UCSD-AML1 (cell line): ENCODE results near the gene GLT1D1.

Experiments used
- DNase-seq: peaks from one replicate; lab custom pipeline; 2025; ENCODE audit not compliant: unreplicated experiment; lab: John Stamatoyannopoulos, UW

GLT1D1 gene

GRCh38 chr12:128959901-128960300 lies 106.6 kb downstream of the GLT1D1 start:
- DNase-seq, result no peak

- no peak for DNase-seq
Observed at GRCh38 chr12:128961308-128961902, 108.1 kb downstream of the GLT1D1 start.

- DNase-seq, result no peak
Observed at GRCh38 chr12:128961957-128962356, 108.7 kb downstream of the GLT1D1 start.

GRCh38 chr12:128966203-128966810 lies 113.0 kb downstream of the GLT1D1 start:
- DNase-seq, result no peak

- DNase-seq, result no peak
Observed at GRCh38 chr12:128968668-128969067, 115.4 kb downstream of the GLT1D1 start.

- DNase-seq, result peak; percentile 16
Observed at GRCh38 chr12:128969480-128970055, 116.3 kb downstream of the GLT1D1 start.

GRCh38 chr12:128970110-128970509 lies 116.8 kb downstream of the GLT1D1 start:
- no peak for DNase-seq

- no peak for DNase-seq
Observed at GRCh38 chr12:128970941-128971340, 117.7 kb downstream of the GLT1D1 start.

GRCh38 chr12:128971802-128972201 lies 118.5 kb downstream of the GLT1D1 start:
- no peak for DNase-seq

GRCh38 chr12:128973883-128974681 lies 120.8 kb downstream of the GLT1D1 start:
- DNase-seq, result no peak

- DNase-seq, result no peak
Observed at GRCh38 chr12:128974881-128975280, 121.6 kb downstream of the GLT1D1 start.

- DNase-seq, result no peak
Observed at GRCh38 chr12:128976120-128976738, 123.0 kb downstream of the GLT1D1 start.

- no peak for DNase-seq
Observed at GRCh38 chr12:128977441-128977840, 124.2 kb downstream of the GLT1D1 start.

GRCh38 chr12:128978067-128978466 lies 124.8 kb downstream of the GLT1D1 start:
- DNase-seq, result no peak

GRCh38 chr12:128980623-128981022 lies 127.3 kb downstream of the GLT1D1 start:
- DNase-seq, result no peak

- no peak for DNase-seq
Observed at GRCh38 chr12:128981971-128982533, 128.8 kb downstream of the GLT1D1 start.

- DNase-seq, result no peak
Observed at GRCh38 chr12:128982933-128983332, 129.7 kb downstream of the GLT1D1 start.

GRCh38 chr12:128983371-128983770 lies 130.1 kb downstream of the GLT1D1 start:
- no peak for DNase-seq

GRCh38 chr12:128986957-128987356 lies 133.7 kb downstream of the GLT1D1 start:
- no peak for DNase-seq

GRCh38 chr12:128989287-128989686 lies 136.0 kb downstream of the GLT1D1 start:
- no peak for DNase-seq

- no peak for DNase-seq
Observed at GRCh38 chr12:128991716-128992115, 138.4 kb downstream of the GLT1D1 start.
